ENCODE data around the gene KRTAP1-3. TPM values are rescaled to one million over a fixed set of nuclear protein-coding genes. Genes with fewer than 3 reads are reported as not detected.

The KRTAP1-3 gene
- total and polyA plus RNA-seq, 7 donors, result not detected

- no peaks in the 10 kb centered on the region for H3K4me1 ChIP-seq
- DNase-seq (no peak), ATAC-seq (no peak)
- H3K4me3 ChIP-seq, result no peak overlapping the region
- H3K9me3 ChIP-seq, result no peaks in the 10 kb centered on the region
- no peak overlapping the region for H3K27ac ChIP-seq
- WGBS, 3 donors, result 63 to 74% (median 64%) methylated on average over 1 of the region's 1 CpG
- no peaks in the 10 kb centered on the region for H3K36me3 ChIP-seq (ENCODE audit: insufficient read depth in 1 of 2, low read depth in 1 of 2)
- intact Hi-C loops (cut with DNase I), result no loop called here
- TF ChIP-seq, protein P1, sequence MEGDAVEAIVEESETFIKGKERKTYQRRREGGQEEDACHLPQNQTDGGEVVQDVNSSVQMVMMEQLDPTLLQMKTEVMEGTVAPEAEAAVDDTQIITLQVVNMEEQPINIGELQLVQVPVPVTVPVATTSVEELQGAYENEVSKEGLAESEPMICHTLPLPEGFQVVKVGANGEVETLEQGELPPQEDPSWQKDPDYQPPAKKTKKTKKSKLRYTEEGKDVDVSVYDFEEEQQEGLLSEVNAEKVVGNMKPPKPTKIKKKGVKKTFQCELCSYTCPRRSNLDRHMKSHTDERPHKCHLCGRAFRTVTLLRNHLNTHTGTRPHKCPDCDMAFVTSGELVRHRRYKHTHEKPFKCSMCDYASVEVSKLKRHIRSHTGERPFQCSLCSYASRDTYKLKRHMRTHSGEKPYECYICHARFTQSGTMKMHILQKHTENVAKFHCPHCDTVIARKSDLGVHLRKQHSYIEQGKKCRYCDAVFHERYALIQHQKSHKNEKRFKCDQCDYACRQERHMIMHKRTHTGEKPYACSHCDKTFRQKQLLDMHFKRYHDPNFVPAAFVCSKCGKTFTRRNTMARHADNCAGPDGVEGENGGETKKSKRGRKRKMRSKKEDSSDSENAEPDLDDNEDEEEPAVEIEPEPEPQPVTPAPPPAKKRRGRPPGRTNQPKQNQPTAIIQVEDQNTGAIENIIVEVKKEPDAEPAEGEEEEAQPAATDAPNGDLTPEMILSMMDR (IDR thresholded peaks at IDR 0.05), result no peak
- peaks cover 0 to 5% (median 4%) of the 10 kb centered on the region in 3 donors for H3K27me3 ChIP-seq (ENCODE audit: insufficient read depth in 3 of 3, low read length in 2 of 3)
Observed at GRCh38 chr17:40995116-40995515, 39.6 kb downstream of the KRTAP1-3 start.

- no peak within 1 kb of the TSS for H3K4me3 ChIP-seq
- H3K27ac ChIP-seq, result no peak within 1 kb of the TSS
- H3K9me3 ChIP-seq, result no peaks in the 10 kb centered on the region
- TF ChIP-seq, protein P1 (IDR thresholded peaks at IDR 0.05), result no peak
- H3K4me1 ChIP-seq, result no peaks in the 10 kb centered on the region
- peaks cover 0 to 4% (median 0%) of the 10 kb centered on the region in 3 donors for H3K27me3 ChIP-seq (ENCODE audit: insufficient read depth in 3 of 3, low read length in 2 of 3)
- 28 to 35% (median 28%) methylated on average over 4 of the region's 4 CpGs for WGBS, 3 donors
- H3K36me3 ChIP-seq (ENCODE audit: insufficient read depth in 1 of 2, low read depth in 1 of 2), result no peaks in the 10 kb centered on the region
- DNase-seq (no peak), ATAC-seq (no peak)
- intact Hi-C loops (cut with DNase I), result no loop called here
Observed at GRCh38 chr17:40993839-40994238, 40.8 kb downstream of the KRTAP1-3 start, which contains the start of gene KRTAP3-3. Gene KRTAP3-3, minus strand, starts transcription at chr17:40994164. Its CDS starts 67 bp downstream, at chr17:40994097.

DNA sequence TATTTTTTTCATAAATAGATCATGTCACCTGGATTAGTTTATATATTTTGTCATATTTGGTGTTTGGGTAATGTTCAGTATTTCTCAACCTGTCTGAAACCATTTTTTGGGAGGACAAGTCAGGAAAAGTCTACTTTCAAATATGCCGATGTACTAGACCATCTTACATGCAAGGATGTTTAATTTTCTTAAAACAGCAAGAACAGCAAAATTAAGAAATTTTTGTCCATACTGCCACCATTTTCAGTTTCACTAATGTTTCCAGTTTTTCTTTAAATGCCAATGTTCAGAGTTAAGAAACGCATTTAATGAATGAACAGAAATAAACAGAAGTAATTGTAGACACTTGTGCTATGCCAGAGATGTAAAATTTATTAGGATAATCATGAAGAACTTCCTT, 41.6 kb downstream of the KRTAP1-3 start:
- Histone ChIP-seq H3K9me3 (no peaks in the 10 kb centered on the region), H3K4me3 (no peak overlapping the region), H3K36me3 (ENCODE audit: insufficient read depth in 1 of 2, low read depth in 1 of 2) (no peaks in the 10 kb centered on the region), H3K27ac (no peak overlapping the region), H3K4me1 (no peaks in the 10 kb centered on the region), H3K27me3 (ENCODE audit: insufficient read depth in 3 of 3, low read length in 2 of 3) (peaks cover 0 to 4% (median 0%) of the 10 kb centered on the region in 3 donors)
- TF ChIP-seq, protein P1 (IDR thresholded peaks at IDR 0.05), result no peak
- WGBS, 3 donors, result 93 to 95% (median 94%) methylated on average over 2 of the region's 2 CpGs
- no peak for DNase-seq
- ATAC-seq, result no peak
- intact Hi-C loops (cut with DNase I), result no loop called here

- Histone ChIP-seq H3K27ac (no peak overlapping the region), H3K9me3 (no peaks in the 10 kb centered on the region), H3K4me3 (no peak overlapping the region), H3K27me3 (ENCODE audit: insufficient read depth in 3 of 3, low read length in 2 of 3) (peaks cover 0 to 4% (median 0%) of the 10 kb centered on the region in 3 donors), H3K36me3 (ENCODE audit: insufficient read depth in 1 of 2, low read depth in 1 of 2) (no peaks in the 10 kb centered on the region), H3K4me1 (no peaks in the 10 kb centered on the region)
- intact Hi-C loops (cut with DNase I), result no loop called here
- 61 to 79% (median 72%) methylated on average over 3 of the region's 3 CpGs for WGBS, 3 donors
- DNase-seq, result no peak
- TF ChIP-seq, protein P1 (IDR thresholded peaks at IDR 0.05), result no peak
- no peak for ATAC-seq
Observed at GRCh38 chr17:40992666-40993065, 42.0 kb downstream of the KRTAP1-3 start.

- H3K36me3 ChIP-seq (ENCODE audit: insufficient read depth in 1 of 2, low read depth in 1 of 2), result no peaks in the 10 kb centered on the region
- 60 to 74% (median 63%) methylated on average over 8 of the region's 8 CpGs for WGBS, 3 donors
- no peaks in the 10 kb centered on the region for H3K4me1 ChIP-seq
- intact Hi-C loops (cut with DNase I), result no loop called here
- no peak overlapping the region for H3K4me3 ChIP-seq
- ATAC-seq (no peak), DNase-seq (no peak)
- TF ChIP-seq, protein P1 (IDR thresholded peaks at IDR 0.05), result no peak
- H3K27me3 ChIP-seq (ENCODE audit: insufficient read depth in 3 of 3, low read length in 2 of 3), result peaks cover 0 to 2% (median 0%) of the 10 kb centered on the region in 3 donors
- no peak overlapping the region for H3K27ac ChIP-seq
- H3K9me3 ChIP-seq, result no peaks in the 10 kb centered on the region
Observed at GRCh38 chr17:40986920-40987319, 47.8 kb downstream of the KRTAP1-3 start.

Measured in psoas muscle (tissue), 8 donors.